ENCODE results near the gene UQCC2.

The UQCC2 gene

GRCh38 chr6:33744001-33744848 is 32.7 kb upstream of the UQCC2 start:
- peak; percentile 61 for DNase-seq

GRCh38 chr6:33742837-33743236 is 31.3 kb upstream of the UQCC2 start:
- DNase-seq: no peak

- no peak for DNase-seq
These were observed 30.6 kb upstream of the UQCC2 start for GRCh38 chr6:33742092-33742491.

GRCh38 chr6:33740794-33741193 is 29.3 kb upstream of the UQCC2 start:
- no peak for DNase-seq

GRCh38 chr6:33740204-33740608 is 28.7 kb upstream of the UQCC2 start:
- DNase-seq: no peak

GRCh38 chr6:33739571-33739970 is 28.1 kb upstream of the UQCC2 start:
- DNase-seq: no peak

- DNase-seq: no peak
These were observed 27.4 kb upstream of the UQCC2 start for GRCh38 chr6:33738879-33739278.

- no peak for DNase-seq
These were observed 26.7 kb upstream of the UQCC2 start for GRCh38 chr6:33738153-33738552.

GRCh38 chr6:33737267-33738026 is 25.9 kb upstream of the UQCC2 start:
- DNase-seq: no peak

- DNase-seq: no peak
These were observed 23.7 kb upstream of the UQCC2 start for GRCh38 chr6:33735216-33735615.

- no peak for DNase-seq
These were observed 22.2 kb upstream of the UQCC2 start for GRCh38 chr6:33733709-33734007.

GRCh38 chr6:33732817-33733708 is 21.6 kb upstream of the UQCC2 start:
- DNase-seq: no peak

GRCh38 chr6:33732385-33732784 is 20.9 kb upstream of the UQCC2 start:
- DNase-seq: no peak

GRCh38 chr6:33731751-33732282 is 20.3 kb upstream of the UQCC2 start:
- no peak for DNase-seq

GRCh38 chr6:33731035-33731434 is 19.5 kb upstream of the UQCC2 start:
- DNase-seq: no peak

GRCh38 chr6:33730611-33731010 is 19.1 kb upstream of the UQCC2 start:
- DNase-seq: no peak

GRCh38 chr6:33729059-33729458 is 17.6 kb upstream of the UQCC2 start:
- no peak for DNase-seq

- no peak for DNase-seq
These were observed 16.9 kb upstream of the UQCC2 start for GRCh38 chr6:33728438-33728837.

- DNase-seq: no peak
These were observed 16.4 kb upstream of the UQCC2 start for GRCh38 chr6:33727932-33728331.

GRCh38 chr6:33727126-33727525 is 15.6 kb upstream of the UQCC2 start:
- DNase-seq: no peak

GRCh38 chr6:33726696-33727095 is 15.2 kb upstream of the UQCC2 start:
- no peak for DNase-seq

GRCh38 chr6:33725891-33726673 is 14.6 kb upstream of the UQCC2 start:
- DNase-seq: no peak

Data from CD4-positive, alpha-beta T cell treated with Interleukin-15 for 1 hour (primary cell).